Myocyte (in vitro differentiated cells): ENCODE results near the gene CTNND2. TPM values are rescaled to one million over a fixed set of nuclear protein-coding genes. Genes with fewer than 3 reads are reported as not detected.
"Not testable (repeated sequence)": the region's sequence is repeated elsewhere in the genome, so short reads cannot be mapped to it uniquely, and the experiment has no call there.

Source experiments
- DNase-seq: peaks from one replicate; pipeline ENCODE4 v3.0.0-alpha.2; 2012; ENCODE audit warnings: low read depth
- total RNA-seq: library from RNA; depleted of rRNA; stranded (reverse); fragments of >200 nt; gene quantifications from 2 replicates; pipeline ENCODE4 v1.2.3, GENCODE V29; 2014

Gene CTNND2
- total RNA-seq, 1 donor from 2014 or later = 0.05 TPM

DNA sequence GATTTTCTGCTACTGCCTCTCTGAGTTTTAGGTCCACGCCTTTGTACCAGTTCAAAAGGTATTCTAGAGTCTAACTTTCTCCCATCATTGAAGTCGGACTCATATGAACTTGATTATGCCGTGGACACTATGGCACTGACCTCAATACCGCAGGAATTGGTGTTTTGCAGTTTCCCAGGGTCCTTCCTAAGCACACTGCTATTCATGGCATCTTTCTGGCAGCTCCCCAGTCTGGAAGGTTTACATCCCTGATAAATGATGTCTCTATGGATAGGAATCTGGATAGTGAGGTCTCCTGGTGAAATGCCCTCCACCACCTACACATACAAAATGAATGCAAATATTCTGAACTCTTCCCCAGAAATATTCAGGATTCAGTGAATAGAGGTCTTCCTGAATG lies 422.2 kb downstream of the CTNND2 start:
- no peak for DNase-seq

GRCh38 chr5:11477786-11478185 lies 426.5 kb downstream of the CTNND2 start:
- DNase-seq = peak; percentile 19

DNA sequence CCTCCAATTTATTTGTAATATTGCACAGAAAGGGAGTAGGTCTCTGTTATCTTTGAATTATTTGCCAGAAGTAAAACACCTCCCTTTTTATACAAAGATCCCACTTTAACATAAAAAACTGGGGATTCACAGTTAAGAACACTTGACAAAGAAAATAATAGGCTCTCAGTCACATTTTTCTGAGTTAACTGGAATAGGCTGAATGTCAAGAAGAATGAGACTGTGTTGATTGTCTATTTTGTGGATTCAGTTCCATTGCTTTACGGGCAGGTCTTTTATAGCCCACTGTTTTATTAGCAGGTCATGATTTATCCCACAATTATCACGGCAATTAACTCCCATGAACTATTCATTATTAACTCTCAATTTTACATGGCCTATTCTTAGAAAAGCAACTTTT lies 427.4 kb downstream of the CTNND2 start:
- no peak for DNase-seq

- no peak for DNase-seq
Measured at GRCh38 chr5:11468334-11469039, 435.8 kb downstream of the CTNND2 start.

GRCh38 chr5:11467588-11467987 lies 436.7 kb downstream of the CTNND2 start:
- DNase-seq = no peak

- no peak for DNase-seq
Measured at GRCh38 chr5:11459716-11460115, 444.5 kb downstream of the CTNND2 start.

- DNase-seq = no peak
Measured at GRCh38 chr5:11455505-11455904, 448.7 kb downstream of the CTNND2 start.

- DNase-seq = peak; percentile 9
Measured at GRCh38 chr5:11452852-11453251, 451.4 kb downstream of the CTNND2 start.

GRCh38 chr5:11449966-11450365 lies 454.3 kb downstream of the CTNND2 start:
- no peak for DNase-seq

GRCh38 chr5:11449217-11449616 lies 455.0 kb downstream of the CTNND2 start:
- DNase-seq = no peak

- no peak for DNase-seq
Measured at GRCh38 chr5:11443831-11444230, 460.4 kb downstream of the CTNND2 start.

DNA sequence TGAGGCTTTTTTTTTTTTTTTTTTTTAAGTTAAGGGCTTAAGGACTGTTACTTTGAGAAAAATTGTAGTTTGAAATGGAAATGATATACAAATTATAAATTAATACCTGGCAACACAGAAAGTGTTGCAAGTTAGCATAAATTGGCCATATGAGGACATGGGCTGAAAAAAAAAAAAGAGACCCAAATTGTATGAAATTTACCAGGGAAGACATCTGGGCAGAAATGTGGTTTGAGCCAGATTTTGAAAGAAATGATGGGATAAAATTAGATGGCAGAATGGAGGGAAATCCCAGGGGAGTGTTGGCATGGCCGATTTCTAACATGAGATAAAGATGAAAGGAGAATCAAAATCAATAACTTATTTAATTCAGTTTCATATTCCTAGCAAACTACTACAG lies 472.1 kb downstream of the CTNND2 start:
- no peak for DNase-seq

DNA sequence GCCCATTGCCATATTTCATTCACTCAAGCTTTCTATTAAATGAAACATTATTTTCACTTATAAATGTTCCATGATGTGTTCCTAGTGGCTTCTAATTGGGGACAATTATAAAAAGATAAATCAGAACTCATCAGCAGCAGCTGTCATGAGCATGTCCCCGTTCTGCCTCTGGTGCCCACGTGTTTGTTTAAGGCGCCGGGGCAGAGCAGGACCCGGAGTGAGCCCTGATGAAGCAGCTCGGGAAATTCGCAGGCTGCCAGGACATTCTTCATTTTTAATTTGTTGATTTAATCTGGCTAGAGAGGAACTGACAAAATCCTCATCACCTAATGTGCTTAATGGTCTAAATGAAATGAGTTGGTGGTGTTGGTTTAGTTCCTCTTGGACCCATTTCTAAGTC lies 475.0 kb downstream of the CTNND2 start:
- DNase-seq = no peak

GRCh38 chr5:11427569-11427968 lies 476.7 kb downstream of the CTNND2 start:
- no peak for DNase-seq

DNA sequence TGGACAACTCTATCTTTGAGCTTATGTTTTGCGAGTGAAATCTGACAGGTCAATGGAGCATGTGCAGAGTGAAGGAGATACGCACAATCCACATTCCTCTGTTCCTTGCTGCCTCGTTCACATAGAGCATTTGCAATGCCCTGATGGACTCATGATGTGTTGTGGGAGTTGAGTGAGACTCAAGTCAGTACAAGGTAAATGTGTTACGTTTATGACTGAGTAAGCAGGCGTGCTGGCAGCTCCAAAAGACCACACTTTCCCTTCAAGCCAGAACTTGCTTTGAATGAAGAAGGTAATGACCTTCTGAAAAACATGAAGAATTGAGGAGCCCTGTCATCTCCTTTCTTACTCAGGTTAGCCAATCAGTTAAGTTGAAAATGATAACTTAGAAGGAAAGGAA lies 477.8 kb downstream of the CTNND2 start:
- no peak for DNase-seq

DNA sequence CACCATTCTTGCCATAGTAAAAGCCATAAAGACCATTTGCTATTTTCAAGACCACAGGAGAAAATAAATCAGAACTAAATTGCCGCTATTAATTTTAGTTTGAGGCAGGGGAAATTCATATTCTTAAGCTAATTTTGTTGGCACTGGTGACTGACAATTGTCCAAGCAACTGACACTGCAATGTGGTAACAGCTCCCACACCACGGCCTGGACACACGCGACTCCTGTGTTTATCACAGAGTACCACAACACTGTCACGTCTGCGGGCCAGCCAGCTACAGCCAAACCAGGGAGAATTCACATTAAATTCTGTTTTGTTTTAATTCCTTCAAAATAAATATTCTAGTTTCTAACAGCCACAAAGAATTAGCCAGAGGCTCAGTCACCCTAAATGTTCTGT lies 481.9 kb downstream of the CTNND2 start:
- no peak for DNase-seq

DNA sequence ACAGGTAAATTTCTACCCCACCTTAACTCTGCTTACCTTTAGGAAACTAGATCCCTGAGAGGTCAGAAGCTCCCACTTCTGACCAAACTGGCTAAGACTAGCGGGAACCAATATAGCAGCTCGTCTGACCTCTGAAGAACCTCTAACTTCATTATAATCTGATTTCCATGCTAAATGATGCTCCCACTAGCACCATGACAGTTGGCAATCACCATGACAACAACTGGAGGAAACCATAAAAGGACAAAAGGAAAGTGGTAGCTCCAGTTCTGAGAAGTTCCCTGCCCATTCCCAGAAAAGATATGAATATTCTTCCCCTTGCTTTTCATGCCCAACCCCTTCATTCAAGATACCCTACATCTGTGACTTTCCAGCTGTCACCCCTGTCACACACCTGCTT lies 483.3 kb downstream of the CTNND2 start:
- DNase-seq = no peak

GRCh38 chr5:11415751-11416150 lies 488.5 kb downstream of the CTNND2 start:
- DNase-seq = no peak

GRCh38 chr5:11414732-11415131 lies 489.5 kb downstream of the CTNND2 start:
- not testable (repeated sequence) for DNase-seq

GRCh38 chr5:11411621-11412020 lies 492.6 kb downstream of the CTNND2 start:
- DNase-seq = no peak

DNA sequence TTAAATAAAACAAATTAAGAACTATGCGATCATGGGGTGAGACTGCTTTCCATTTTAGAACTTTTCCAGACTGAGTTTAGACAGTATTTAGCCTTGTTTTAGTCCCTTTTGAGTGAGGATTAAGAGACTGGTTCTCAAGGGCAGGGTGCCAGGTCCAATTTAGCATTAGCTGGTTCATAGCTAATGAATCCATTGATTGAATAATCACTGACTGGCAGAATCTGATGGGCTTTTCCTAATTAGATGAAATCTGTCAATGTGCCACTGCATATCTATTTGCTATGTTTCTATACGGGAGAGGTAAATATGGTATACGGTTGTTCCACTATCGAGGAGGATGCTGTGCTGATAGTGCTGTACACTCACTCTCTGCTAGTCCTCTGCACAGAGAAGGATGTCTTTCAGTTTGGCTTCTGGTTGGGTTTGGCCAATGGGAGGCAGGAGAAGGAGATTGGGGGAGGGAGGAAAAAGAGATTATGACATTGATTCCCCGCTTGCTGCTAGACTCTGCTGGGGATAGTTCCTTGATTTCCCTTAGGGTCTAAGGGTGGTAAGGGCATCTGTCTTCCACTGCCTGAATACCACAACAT lies 496.6 kb downstream of the CTNND2 start:
- no peak for DNase-seq

GRCh38 chr5:11400316-11400715 lies 503.9 kb downstream of the CTNND2 start:
- no peak for DNase-seq

DNA sequence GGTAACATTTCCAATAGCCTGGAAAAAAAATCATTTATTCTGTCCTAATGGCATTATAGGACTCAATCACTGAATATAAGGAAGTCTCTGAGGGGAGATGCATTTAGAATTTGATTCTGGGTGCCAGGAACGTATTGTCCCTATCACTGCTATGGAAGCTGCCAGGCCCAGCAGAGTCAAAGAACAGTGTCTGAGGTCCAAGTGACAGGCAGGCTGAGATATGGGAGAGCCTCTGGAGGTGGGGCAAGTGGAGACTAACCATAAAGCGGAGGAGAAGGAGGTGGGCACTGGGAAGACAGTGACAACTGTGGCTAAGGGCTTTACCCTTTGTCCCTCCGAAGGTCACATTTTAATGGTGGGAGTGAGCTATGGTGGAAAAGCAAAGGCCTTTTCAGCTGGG lies 505.5 kb downstream of the CTNND2 start:
- no peak for DNase-seq
